H9 (cell line): ENCODE results near the gene P4HA1. TPM values are rescaled to one million over a fixed set of nuclear protein-coding genes. Genes with fewer than 3 reads are reported as not detected.

Experiments
- DNase-seq: peaks from one replicate; pipeline ENCODE4 v3.0.0-alpha.2; 2017
- H2AFZ ChIP-seq: one replicate; pipeline ENCODE4 v1.6.1; 2013; ENCODE audit warnings: mild to moderate bottlenecking, low read length, control low read depth, moderate library complexity
- H2AK5ac ChIP-seq: 2 replicates; pipeline ENCODE4 v1.6.1; 2013; ENCODE audit warnings: low read length, control low read depth, mixed read lengths; ENCODE audit not compliant: insufficient read length
- H2BK120ac ChIP-seq: one replicate; pipeline ENCODE4 v1.6.1; 2013; ENCODE audit warnings: low read depth, mild to moderate bottlenecking, low read length, control low read depth, inconsistent platforms; ENCODE audit not compliant: poor library complexity, severe bottlenecking
- H2BK12ac ChIP-seq: 2 replicates; pipeline ENCODE4 v1.6.1; 2013; ENCODE audit warnings: low read length, control low read depth, mixed read lengths, low read depth; ENCODE audit not compliant: insufficient read length
- H2BK15ac ChIP-seq: 2 replicates; pipeline ENCODE4 v1.6.1; 2013; ENCODE audit warnings: low read depth, low read length, control low read depth
- H2BK20ac ChIP-seq: one replicate; pipeline ENCODE4 v1.6.1; 2013; ENCODE audit warnings: low read depth, mild to moderate bottlenecking, low read length, control low read depth, inconsistent platforms; ENCODE audit not compliant: poor library complexity, severe bottlenecking
- H2BK5ac ChIP-seq: 2 replicates; pipeline ENCODE4 v1.6.1; 2013; ENCODE audit warnings: low read length, control low read depth, mixed read lengths; ENCODE audit not compliant: insufficient read length
- H3K14ac ChIP-seq: 2 replicates; pipeline ENCODE4 v1.6.1; 2013; ENCODE audit warnings: low read length, control low read depth; ENCODE audit not compliant: insufficient read depth
- H3K18ac ChIP-seq: 2 replicates; pipeline ENCODE4 v1.6.1; 2013; ENCODE audit warnings: low read depth, mild to moderate bottlenecking, mixed read lengths, low read length, control low read depth; ENCODE audit not compliant: insufficient read length
- H3K23ac ChIP-seq: 2 replicates; pipeline ENCODE4 v1.6.1; 2013; ENCODE audit warnings: low read length, control low read depth, mixed read lengths, low read depth; ENCODE audit not compliant: insufficient read length
- H3K23me2 ChIP-seq: 2 replicates; pipeline ENCODE4 v1.6.1; 2013; ENCODE audit warnings: low read depth, mild to moderate bottlenecking, mixed read lengths, low read length, control low read depth; ENCODE audit not compliant: insufficient read length, poor library complexity, severe bottlenecking
- H3K27ac ChIP-seq: 2 replicates; pipeline ENCODE4 v1.5.1; 2013; ENCODE audit warnings: low read length, control low read depth, mixed read lengths, low read depth; ENCODE audit not compliant: insufficient read length
- H3K27me3 ChIP-seq: 2 replicates; pipeline ENCODE4 v1.6.1; 2013; ENCODE audit warnings: low read length, control low read depth, inconsistent platforms; ENCODE audit not compliant: insufficient read depth
- H3K4ac ChIP-seq: 2 replicates; pipeline ENCODE4 v1.6.1; 2013; ENCODE audit warnings: low read depth, mild to moderate bottlenecking, control low read depth, inconsistent platforms, low read length, moderate library complexity
- H3K4me1 ChIP-seq: 2 replicates; pipeline ENCODE4 v1.6.1; 2013; ENCODE audit warnings: low read length, control low read depth, inconsistent platforms; ENCODE audit not compliant: insufficient read depth
- H3K4me2 ChIP-seq: 2 replicates; pipeline ENCODE4 v1.6.1; 2013; ENCODE audit warnings: low read length, control low read depth, mixed read lengths; ENCODE audit not compliant: insufficient read length, insufficient read depth
- H3K56ac ChIP-seq: 2 replicates; pipeline ENCODE4 v1.6.1; 2013; ENCODE audit warnings: low read depth, mild to moderate bottlenecking, mixed read lengths, low read length, control low read depth; ENCODE audit not compliant: insufficient read length
- H3K79me1 ChIP-seq: 2 replicates; pipeline ENCODE4 v1.6.1; 2013; ENCODE audit warnings: low read depth, mild to moderate bottlenecking, moderate library complexity, low read length, control low read depth, inconsistent platforms; ENCODE audit not compliant: insufficient read depth, poor library complexity, severe bottlenecking
- H3K79me2 ChIP-seq: 2 replicates; pipeline ENCODE4 v1.6.1; 2013; ENCODE audit warnings: low read length, control low read depth, inconsistent platforms; ENCODE audit not compliant: insufficient read depth
- H3K9ac ChIP-seq: 2 replicates; pipeline ENCODE4 v1.6.1; 2013; ENCODE audit warnings: low read length, control low read depth, mixed read lengths; ENCODE audit not compliant: insufficient read length; ENCODE audit errors: extremely low read depth
- H3K9me3 ChIP-seq: one replicate; pipeline ENCODE4 v1.6.1; 2013; ENCODE audit warnings: low read depth, low read length, inconsistent platforms; ENCODE audit not compliant: control insufficient read depth
- H3T11ph ChIP-seq: one replicate; pipeline ENCODE4 v1.6.1; 2013; ENCODE audit warnings: mild to moderate bottlenecking, low read length, control low read depth, inconsistent platforms
- H4K20me1 ChIP-seq: one replicate; pipeline ENCODE4 v1.6.1; 2013; ENCODE audit not compliant: control insufficient read depth, insufficient read length, insufficient read depth
- H4K5ac ChIP-seq: 2 replicates; pipeline ENCODE4 v1.6.1; 2013; ENCODE audit warnings: low read depth, mild to moderate bottlenecking, mixed read lengths, low read length, control low read depth; ENCODE audit not compliant: insufficient read length
- H4K8ac ChIP-seq: replicated peaks from 2 replicates; pipeline ENCODE4 v1.6.1; 2013; ENCODE audit warnings: low read length, control low read depth, mixed read lengths, low read depth; ENCODE audit not compliant: insufficient read length
- H4K91ac ChIP-seq: 2 replicates; pipeline ENCODE4 v1.6.1; 2013; ENCODE audit warnings: low read depth, mild to moderate bottlenecking, moderate library complexity, mixed read lengths, low read length, control low read depth; ENCODE audit not compliant: insufficient read length
- H3K27ac Mint-ChIP-seq, 3 experiments: 2 replicates in 2 of 3; 3 replicates in 1 of 3; pipeline ENCODE4 v1.8.0; 2020 to 2021; ENCODE audit warnings: mixed read lengths in 3 of 3, mild to moderate bottlenecking in 1 of 3, moderate library complexity in 1 of 3
- H3K27me3 Mint-ChIP-seq: 2 replicates; pipeline ENCODE4 v1.8.0; 2021; ENCODE audit warnings: low read depth, mild to moderate bottlenecking, moderate library complexity, mixed read lengths
- H3K36me3 Mint-ChIP-seq, 3 experiments: 2 replicates in 2 of 3; 3 replicates in 1 of 3; pipeline ENCODE4 v1.8.0; 2020 to 2021; ENCODE audit warnings: low read depth in 3 of 3, mixed read lengths in 3 of 3; ENCODE audit not compliant: insufficient read depth in 1 of 3
- H3K4me1 Mint-ChIP-seq, 2 experiments: 2 replicates each; pipeline ENCODE4 v1.8.0; 2020; ENCODE audit warnings: mixed read lengths in 2 of 2
- H3K4me3 Mint-ChIP-seq, 2 experiments: 2 replicates in 1 of 2; 3 replicates in 1 of 2; pipeline ENCODE4 v1.8.0; 2020 to 2021; ENCODE audit warnings: mild to moderate bottlenecking in 2 of 2, mixed read lengths in 2 of 2, moderate library complexity in 1 of 2
- H3K9me3 Mint-ChIP-seq, 2 experiments: 2 replicates in 1 of 2; 3 replicates in 1 of 2; pipeline ENCODE4 v1.8.0; 2020; ENCODE audit warnings: mild to moderate bottlenecking in 2 of 2, mixed read lengths in 2 of 2, moderate library complexity in 1 of 2
- WGBS: extraction: QIAGEN DNeasy Blood & Tissue Kit; methylation state at CpG from one replicate; pipeline ENCODE4 v1.1.7; 2013; ENCODE audit warnings: missing lambda C conversion rate, low lambda C conversion rate, mixed read lengths; ENCODE audit not compliant: insufficient read length; ENCODE audit errors: extremely low coverage; 5-methylcytosine and 5-hydroxymethylcytosine counted together
- total RNA-seq: library from RNA; stranded (reverse); gene quantifications from 2 replicates; pipeline ENCODE4 v1.2.1, GENCODE V29; 2021
- TF ChIP-seq, protein P1 (sequence below): fragments of 200-600 bp; sonication (generic); conservative IDR thresholded peaks from 3 replicates; pipeline ENCODE4 v1.8.0; 2021; ENCODE audit warnings: antibody characterized with exemption, mild to moderate bottlenecking

The P4HA1 gene
- total RNA-seq, 1 experiment from 2014 or later, result 48.6 TPM

DNA sequence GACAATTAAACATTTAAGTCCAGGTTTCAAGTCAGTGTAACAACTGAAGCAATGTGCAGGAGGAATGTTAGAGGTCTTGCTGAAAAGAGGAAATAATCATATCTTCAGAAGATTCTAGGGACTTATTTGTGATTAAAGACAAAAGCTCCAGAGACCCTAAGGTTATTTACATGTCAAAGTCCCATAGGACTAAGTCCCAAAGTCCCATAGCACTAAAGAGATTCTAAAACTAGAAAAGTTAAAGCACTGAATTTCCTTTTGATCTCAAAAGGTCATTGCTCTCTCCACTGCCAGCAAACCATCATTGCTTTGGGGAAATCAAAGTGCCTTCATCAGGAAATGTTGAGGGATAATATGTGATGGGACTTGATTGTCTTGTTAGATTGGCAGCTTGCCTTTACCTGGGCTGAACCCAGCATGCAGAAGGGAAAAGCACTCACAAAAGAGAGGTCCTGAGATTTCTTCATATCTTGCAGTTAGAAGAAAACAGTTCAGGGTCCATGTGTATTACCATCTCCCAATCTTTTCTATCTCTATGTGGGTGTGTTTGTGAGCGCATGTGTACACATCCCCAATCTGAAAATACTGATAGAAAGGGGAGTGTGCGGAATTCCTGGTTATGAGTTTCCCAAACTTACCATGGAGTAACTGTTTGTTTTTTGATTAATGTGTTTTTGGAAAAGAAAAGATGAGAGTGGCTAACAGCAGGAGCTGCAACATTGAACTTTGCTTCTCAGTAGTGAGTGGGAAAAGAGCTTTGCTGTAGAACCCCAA, 35.4 kb upstream of the P4HA1 start:
- H4K91ac ChIP-seq, result no peak overlapping the region
- no peak overlapping the region for H3K4ac ChIP-seq
- H2AK5ac ChIP-seq, result no peak overlapping the region
- H3K14ac ChIP-seq, result no peak overlapping the region
- no peak overlapping the region for H3K27ac Mint-ChIP-seq
- no peak overlapping the region for H3K9ac ChIP-seq
- no peak overlapping the region for H2AFZ ChIP-seq
- no peaks in the 10 kb centered on the region for H3K27me3 ChIP-seq
- no peaks in the 10 kb centered on the region for H3K4me1 ChIP-seq
- TF ChIP-seq, protein P1, sequence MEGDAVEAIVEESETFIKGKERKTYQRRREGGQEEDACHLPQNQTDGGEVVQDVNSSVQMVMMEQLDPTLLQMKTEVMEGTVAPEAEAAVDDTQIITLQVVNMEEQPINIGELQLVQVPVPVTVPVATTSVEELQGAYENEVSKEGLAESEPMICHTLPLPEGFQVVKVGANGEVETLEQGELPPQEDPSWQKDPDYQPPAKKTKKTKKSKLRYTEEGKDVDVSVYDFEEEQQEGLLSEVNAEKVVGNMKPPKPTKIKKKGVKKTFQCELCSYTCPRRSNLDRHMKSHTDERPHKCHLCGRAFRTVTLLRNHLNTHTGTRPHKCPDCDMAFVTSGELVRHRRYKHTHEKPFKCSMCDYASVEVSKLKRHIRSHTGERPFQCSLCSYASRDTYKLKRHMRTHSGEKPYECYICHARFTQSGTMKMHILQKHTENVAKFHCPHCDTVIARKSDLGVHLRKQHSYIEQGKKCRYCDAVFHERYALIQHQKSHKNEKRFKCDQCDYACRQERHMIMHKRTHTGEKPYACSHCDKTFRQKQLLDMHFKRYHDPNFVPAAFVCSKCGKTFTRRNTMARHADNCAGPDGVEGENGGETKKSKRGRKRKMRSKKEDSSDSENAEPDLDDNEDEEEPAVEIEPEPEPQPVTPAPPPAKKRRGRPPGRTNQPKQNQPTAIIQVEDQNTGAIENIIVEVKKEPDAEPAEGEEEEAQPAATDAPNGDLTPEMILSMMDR, result no peak
- H2BK120ac ChIP-seq, result no peak overlapping the region
- WGBS, result no CpG with 5 or more reads among the region's 2 CpGs
- no peak for DNase-seq
- H3K4me1 Mint-ChIP-seq, result no peaks in the 10 kb centered on the region
- H3K4me2 ChIP-seq, result no peak overlapping the region
- H4K5ac ChIP-seq, result no peak overlapping the region
- H3K79me2 ChIP-seq, result no peaks in the 10 kb centered on the region
- H3T11ph ChIP-seq, result no peak overlapping the region
- H4K20me1 ChIP-seq, result no peaks in the 10 kb centered on the region
- H3K9me3 Mint-ChIP-seq, result no peaks in the 10 kb centered on the region
- no peaks in the 10 kb centered on the region for H3K27me3 Mint-ChIP-seq
- no peak overlapping the region for H3K27ac ChIP-seq
- H3K18ac ChIP-seq, result no peak overlapping the region
- H3K4me3 Mint-ChIP-seq, result no peak overlapping the region
- H3K36me3 Mint-ChIP-seq, result peaks cover 16 to 60% (median 46%) of the 10 kb centered on the region in 3 experiments; a peak in 6 of 7 replicates
- H3K23ac ChIP-seq, result no peak overlapping the region
- H4K8ac ChIP-seq, result no peak overlapping the region
- H2BK12ac ChIP-seq, result no peak overlapping the region
- H2BK5ac ChIP-seq, result no peak overlapping the region
- no peak overlapping the region for H2BK15ac ChIP-seq
- H3K23me2 ChIP-seq, result no peaks in the 10 kb centered on the region
- no peaks in the 10 kb centered on the region for H3K9me3 ChIP-seq
- peaks cover 3% of the 10 kb centered on the region for H3K79me1 ChIP-seq
- no peak overlapping the region for H2BK20ac ChIP-seq
- H3K56ac ChIP-seq, result no peak overlapping the region
